Measurements from ENCODE around the gene LRRC52.

DNA sequence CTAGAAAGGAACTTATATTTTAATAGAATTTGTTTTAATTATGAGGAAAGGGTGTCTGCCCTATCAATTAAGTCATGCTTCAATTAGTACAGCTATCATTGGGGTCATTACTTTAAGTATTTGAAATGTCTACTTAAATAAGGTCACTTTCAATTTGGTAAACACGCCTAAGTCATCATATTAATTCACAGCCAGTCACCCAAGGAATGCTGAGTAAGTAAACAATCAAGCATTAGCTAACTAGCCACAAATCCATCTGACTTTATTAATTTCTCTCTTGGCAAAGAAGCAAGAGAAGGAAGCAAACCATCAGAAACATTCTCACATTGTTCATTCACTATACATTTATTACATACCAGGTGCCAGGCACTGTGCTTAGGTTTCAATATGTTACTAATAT lies 1.2 kb upstream of the LRRC52 start:
- TF ChIP-seq, protein P1, sequence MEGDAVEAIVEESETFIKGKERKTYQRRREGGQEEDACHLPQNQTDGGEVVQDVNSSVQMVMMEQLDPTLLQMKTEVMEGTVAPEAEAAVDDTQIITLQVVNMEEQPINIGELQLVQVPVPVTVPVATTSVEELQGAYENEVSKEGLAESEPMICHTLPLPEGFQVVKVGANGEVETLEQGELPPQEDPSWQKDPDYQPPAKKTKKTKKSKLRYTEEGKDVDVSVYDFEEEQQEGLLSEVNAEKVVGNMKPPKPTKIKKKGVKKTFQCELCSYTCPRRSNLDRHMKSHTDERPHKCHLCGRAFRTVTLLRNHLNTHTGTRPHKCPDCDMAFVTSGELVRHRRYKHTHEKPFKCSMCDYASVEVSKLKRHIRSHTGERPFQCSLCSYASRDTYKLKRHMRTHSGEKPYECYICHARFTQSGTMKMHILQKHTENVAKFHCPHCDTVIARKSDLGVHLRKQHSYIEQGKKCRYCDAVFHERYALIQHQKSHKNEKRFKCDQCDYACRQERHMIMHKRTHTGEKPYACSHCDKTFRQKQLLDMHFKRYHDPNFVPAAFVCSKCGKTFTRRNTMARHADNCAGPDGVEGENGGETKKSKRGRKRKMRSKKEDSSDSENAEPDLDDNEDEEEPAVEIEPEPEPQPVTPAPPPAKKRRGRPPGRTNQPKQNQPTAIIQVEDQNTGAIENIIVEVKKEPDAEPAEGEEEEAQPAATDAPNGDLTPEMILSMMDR (IDR thresholded peaks at IDR 0.05) = no peak
- TF ChIP-seq SIN3A (IDR thresholded peaks at IDR 0.05; ENCODE audit: borderline replicate concordance, insufficient read depth, low read depth, low read length) (no peak), REST (IDR thresholded peaks at IDR 0.05; ENCODE audit: insufficient read depth in 1 of 2, low read depth in 2 of 2, low read length in 1 of 2) (no peak), POLR2AphosphoS5 (IDR thresholded peaks at IDR 0.05; ENCODE audit: low read depth, low read length) (no peak)
